AG20443 (cell line): ENCODE measurements around the gene GMEB2.
"Not testable (repeated sequence)": the region's sequence is repeated elsewhere in the genome, so short reads cannot be mapped to it uniquely, and the experiment has no call there.

Source experiments
- DNase-seq: peaks from one replicate; pipeline ENCODE4 v3.0.0; 2012; ENCODE audit warnings: low spot score, mixed read lengths

GMEB2 gene

GRCh38 chr20:63626424-63627128 lies at the start of gene GMEB2:
Gene GMEB2 (minus strand): TSS chr20:63627101. CDS start chr20:63619397, 7,704 bp downstream.
- DNase-seq: peak; percentile 92

GRCh38 chr20:63675681-63676368 lies 48.9 kb upstream of the GMEB2 start:
- DNase-seq: no peak

- DNase-seq: no peak
Observed at GRCh38 chr20:63673951-63674350, 47.0 kb upstream of the GMEB2 start.

- no peak for DNase-seq
Observed at GRCh38 chr20:63672666-63673065, 45.8 kb upstream of the GMEB2 start.

- not testable (repeated sequence) for DNase-seq
Observed at GRCh38 chr20:63671695-63672094, 44.8 kb upstream of the GMEB2 start.

- DNase-seq: no peak
Observed at GRCh38 chr20:63668351-63668750, 41.5 kb upstream of the GMEB2 start.

- DNase-seq: no peak
Observed at GRCh38 chr20:63667858-63668257, 41.0 kb upstream of the GMEB2 start.

- DNase-seq: no peak
Observed at GRCh38 chr20:63665708-63666107, 38.8 kb upstream of the GMEB2 start.

- DNase-seq: no peak
Observed at GRCh38 chr20:63664861-63665594, 38.1 kb upstream of the GMEB2 start.

GRCh38 chr20:63664143-63664851 lies 37.4 kb upstream of the GMEB2 start:
- DNase-seq: no peak

GRCh38 chr20:63663332-63664066 lies 36.6 kb upstream of the GMEB2 start:
- DNase-seq: no peak

- DNase-seq: no peak
Observed at GRCh38 chr20:63662813-63663189, 35.9 kb upstream of the GMEB2 start.

GRCh38 chr20:63661959-63662812 lies 35.3 kb upstream of the GMEB2 start:
- no peak for DNase-seq

- no peak for DNase-seq
Observed at GRCh38 chr20:63661108-63661507, 34.2 kb upstream of the GMEB2 start.

GRCh38 chr20:63660622-63661021 lies 33.7 kb upstream of the GMEB2 start:
- no peak for DNase-seq

GRCh38 chr20:63660174-63660573 lies 33.3 kb upstream of the GMEB2 start:
- not testable (repeated sequence) for DNase-seq

GRCh38 chr20:63659370-63659769 lies 32.5 kb upstream of the GMEB2 start:
- no peak for DNase-seq

- peak; percentile 58 for DNase-seq
Observed at GRCh38 chr20:63658749-63659187, 31.9 kb upstream of the GMEB2 start.

- DNase-seq: peak; percentile 97
Observed at GRCh38 chr20:63657937-63658748, 31.2 kb upstream of the GMEB2 start, which contains the start of gene RTEL1. Gene RTEL1 (plus strand): TSS chr20:63658312. CDS start chr20:63659403, 1,091 bp downstream.
